ENCODE data around the gene SRRT.
"Not testable (repeated sequence)": the region's sequence is repeated elsewhere in the genome, so short reads cannot be mapped to it uniquely, and the experiment has no call there.

Gene SRRT

DNA sequence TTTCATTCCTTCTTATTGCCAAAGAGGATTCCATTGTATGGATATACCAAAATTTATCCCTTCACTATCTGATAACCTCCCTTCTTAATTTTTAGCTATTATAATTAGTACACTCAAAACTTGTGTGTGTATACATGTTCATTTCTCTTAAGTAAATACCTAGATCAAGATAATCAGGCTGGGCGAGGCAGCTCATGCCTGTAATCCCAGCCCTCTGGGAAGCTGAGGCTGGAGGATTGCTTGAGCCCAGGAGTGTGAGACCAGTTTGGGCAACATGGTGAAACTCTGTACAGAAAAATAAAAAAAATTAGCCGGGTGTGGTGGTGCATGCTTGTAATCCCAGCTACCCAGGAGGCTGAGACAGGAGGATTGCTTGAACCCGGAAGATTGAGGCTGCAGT lies 36.6 kb downstream of the SRRT start:
- no peak overlapping the region for H2AFZ ChIP-seq (ENCODE audit: low read length)
- no peak overlapping the region for H3K27ac ChIP-seq (ENCODE audit: low read depth, low read length, poor library complexity, severe bottlenecking)
- H3K4me2 ChIP-seq (ENCODE audit: low read length): no peak overlapping the region
- no peak for TF ChIP-seq EZH2 (IDR thresholded peaks at IDR 0.05; ENCODE audit: borderline replicate concordance, low read length)
- TF ChIP-seq, protein P1, sequence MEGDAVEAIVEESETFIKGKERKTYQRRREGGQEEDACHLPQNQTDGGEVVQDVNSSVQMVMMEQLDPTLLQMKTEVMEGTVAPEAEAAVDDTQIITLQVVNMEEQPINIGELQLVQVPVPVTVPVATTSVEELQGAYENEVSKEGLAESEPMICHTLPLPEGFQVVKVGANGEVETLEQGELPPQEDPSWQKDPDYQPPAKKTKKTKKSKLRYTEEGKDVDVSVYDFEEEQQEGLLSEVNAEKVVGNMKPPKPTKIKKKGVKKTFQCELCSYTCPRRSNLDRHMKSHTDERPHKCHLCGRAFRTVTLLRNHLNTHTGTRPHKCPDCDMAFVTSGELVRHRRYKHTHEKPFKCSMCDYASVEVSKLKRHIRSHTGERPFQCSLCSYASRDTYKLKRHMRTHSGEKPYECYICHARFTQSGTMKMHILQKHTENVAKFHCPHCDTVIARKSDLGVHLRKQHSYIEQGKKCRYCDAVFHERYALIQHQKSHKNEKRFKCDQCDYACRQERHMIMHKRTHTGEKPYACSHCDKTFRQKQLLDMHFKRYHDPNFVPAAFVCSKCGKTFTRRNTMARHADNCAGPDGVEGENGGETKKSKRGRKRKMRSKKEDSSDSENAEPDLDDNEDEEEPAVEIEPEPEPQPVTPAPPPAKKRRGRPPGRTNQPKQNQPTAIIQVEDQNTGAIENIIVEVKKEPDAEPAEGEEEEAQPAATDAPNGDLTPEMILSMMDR (IDR thresholded peaks at IDR 0.05; ENCODE audit: low read length): no peak
- H3K9ac ChIP-seq (ENCODE audit: low read length): no peak overlapping the region
- no peaks in the 10 kb centered on the region for H3K9me2 ChIP-seq (ENCODE audit: low read depth, low read length)
- H3F3A ChIP-seq (ENCODE audit: insufficient read depth, low read length): no peaks in the 10 kb centered on the region
- H3K27me3 ChIP-seq (ENCODE audit: insufficient read depth, low read length): no peaks in the 10 kb centered on the region; the same call in 1 of the 2 replicates
- no peaks in the 10 kb centered on the region for H3K36me3 ChIP-seq (ENCODE audit: insufficient read depth, low read length)
- no peaks in the 10 kb centered on the region for H4K20me1 ChIP-seq (ENCODE audit: insufficient read depth, low read length)
- H3K4me3 ChIP-seq (ENCODE audit: low read depth, low read length, poor library complexity, severe bottlenecking): no peak overlapping the region
- no peaks in the 10 kb centered on the region for H3K79me2 ChIP-seq (ENCODE audit: insufficient read depth, low read length)
- H3K9me3 ChIP-seq (ENCODE audit: low read length): peaks cover 3% of the 10 kb centered on the region; the same call in 1 of the 2 replicates
- H3K4me1 ChIP-seq (ENCODE audit: insufficient read depth, low read length, severe bottlenecking): no peaks in the 10 kb centered on the region

- TF ChIP-seq, protein P1 (IDR thresholded peaks at IDR 0.05; ENCODE audit: low read length): no peak
- no peak for TF ChIP-seq EZH2 (IDR thresholded peaks at IDR 0.05; ENCODE audit: borderline replicate concordance, low read length)
- no peaks in the 10 kb centered on the region for H3K9me3 ChIP-seq (ENCODE audit: low read length)
- no peak overlapping the region for H3K4me2 ChIP-seq (ENCODE audit: low read length)
- no peak overlapping the region for H2AFZ ChIP-seq (ENCODE audit: low read length)
- H3K4me1 ChIP-seq (ENCODE audit: insufficient read depth, low read length, severe bottlenecking): no peaks in the 10 kb centered on the region
- no peak overlapping the region for H3K4me3 ChIP-seq (ENCODE audit: low read depth, low read length, poor library complexity, severe bottlenecking)
- no peaks in the 10 kb centered on the region for H4K20me1 ChIP-seq (ENCODE audit: insufficient read depth, low read length)
- H3K27me3 ChIP-seq (ENCODE audit: insufficient read depth, low read length): no peaks in the 10 kb centered on the region
- no peaks in the 10 kb centered on the region for H3F3A ChIP-seq (ENCODE audit: insufficient read depth, low read length)
- no peak overlapping the region for H3K27ac ChIP-seq (ENCODE audit: low read depth, low read length, poor library complexity, severe bottlenecking)
- H3K9ac ChIP-seq (ENCODE audit: low read length): no peak overlapping the region
- H3K36me3 ChIP-seq (ENCODE audit: insufficient read depth, low read length): no peaks in the 10 kb centered on the region
- H3K79me2 ChIP-seq (ENCODE audit: insufficient read depth, low read length): no peaks in the 10 kb centered on the region
- no peaks in the 10 kb centered on the region for H3K9me2 ChIP-seq (ENCODE audit: low read depth, low read length)
Measured at GRCh38 chr7:100914208-100914878, 39.4 kb downstream of the SRRT start.

DNA sequence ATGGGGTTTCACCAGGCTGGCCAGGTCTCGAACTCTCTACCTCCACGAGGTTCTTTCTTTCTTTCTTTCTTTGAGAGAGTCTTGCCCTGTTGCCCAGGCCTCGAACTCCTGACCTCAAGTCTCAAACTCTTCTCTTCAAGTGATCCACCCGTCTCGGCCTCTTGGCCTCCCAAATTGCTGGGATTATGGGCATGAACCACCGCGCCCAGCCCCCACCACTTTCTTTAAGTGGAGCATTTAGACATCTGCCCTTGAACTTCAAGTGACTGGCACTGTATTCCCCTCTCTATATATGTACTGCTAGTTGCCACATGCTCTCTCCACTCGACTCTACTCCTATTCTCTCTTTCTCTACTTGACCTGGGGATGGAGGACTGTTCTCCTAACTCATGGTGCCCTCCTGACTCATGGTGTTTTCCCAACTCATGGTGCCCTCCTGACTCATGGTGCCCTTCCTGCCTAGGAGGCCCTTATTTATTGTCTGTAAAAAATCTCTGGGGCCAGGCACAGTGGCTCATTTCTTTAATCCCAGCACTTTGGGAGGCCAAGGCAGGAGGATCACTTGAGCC lies 40.1 kb downstream of the SRRT start:
- H4K20me1 ChIP-seq (ENCODE audit: insufficient read depth, low read length): no peaks in the 10 kb centered on the region
- no peak for TF ChIP-seq EZH2 (IDR thresholded peaks at IDR 0.05; ENCODE audit: borderline replicate concordance, low read length)
- TF ChIP-seq, protein P1 (IDR thresholded peaks at IDR 0.05; ENCODE audit: low read length): no peak
- no peaks in the 10 kb centered on the region for H3K79me2 ChIP-seq (ENCODE audit: insufficient read depth, low read length)
- no peaks in the 10 kb centered on the region for H3K9me3 ChIP-seq (ENCODE audit: low read length)
- H3K9me2 ChIP-seq (ENCODE audit: low read depth, low read length): no peaks in the 10 kb centered on the region
- H3K4me3 ChIP-seq (ENCODE audit: low read depth, low read length, poor library complexity, severe bottlenecking): no peak overlapping the region
- H3K9ac ChIP-seq (ENCODE audit: low read length): no peak overlapping the region
- no peaks in the 10 kb centered on the region for H3K36me3 ChIP-seq (ENCODE audit: insufficient read depth, low read length)
- H3K4me1 ChIP-seq (ENCODE audit: insufficient read depth, low read length, severe bottlenecking): no peaks in the 10 kb centered on the region
- no peaks in the 10 kb centered on the region for H3K27me3 ChIP-seq (ENCODE audit: insufficient read depth, low read length)
- H2AFZ ChIP-seq (ENCODE audit: low read length): no peak overlapping the region
- H3K27ac ChIP-seq (ENCODE audit: low read depth, low read length, poor library complexity, severe bottlenecking): no peak overlapping the region
- no peaks in the 10 kb centered on the region for H3F3A ChIP-seq (ENCODE audit: insufficient read depth, low read length)
- no peak overlapping the region for H3K4me2 ChIP-seq (ENCODE audit: low read length)

- not testable (repeated sequence) for H3K9ac ChIP-seq (ENCODE audit: low read length); H3K9me2 ChIP-seq (ENCODE audit: low read depth, low read length); H3K36me3 ChIP-seq (ENCODE audit: insufficient read depth, low read length); H3K4me2 ChIP-seq (ENCODE audit: low read length); H3K4me1 ChIP-seq (ENCODE audit: insufficient read depth, low read length, severe bottlenecking); H4K20me1 ChIP-seq (ENCODE audit: insufficient read depth, low read length); H3F3A ChIP-seq (ENCODE audit: insufficient read depth, low read length); H3K27ac ChIP-seq (ENCODE audit: low read depth, low read length, poor library complexity, severe bottlenecking); H3K4me3 ChIP-seq (ENCODE audit: low read depth, low read length, poor library complexity, severe bottlenecking); H2AFZ ChIP-seq (ENCODE audit: low read length); H3K27me3 ChIP-seq (ENCODE audit: insufficient read depth, low read length); H3K79me2 ChIP-seq (ENCODE audit: insufficient read depth, low read length); H3K9me3 ChIP-seq (ENCODE audit: low read length)
Measured at GRCh38 chr7:100919335-100919734, 44.4 kb downstream of the SRRT start.

DNA sequence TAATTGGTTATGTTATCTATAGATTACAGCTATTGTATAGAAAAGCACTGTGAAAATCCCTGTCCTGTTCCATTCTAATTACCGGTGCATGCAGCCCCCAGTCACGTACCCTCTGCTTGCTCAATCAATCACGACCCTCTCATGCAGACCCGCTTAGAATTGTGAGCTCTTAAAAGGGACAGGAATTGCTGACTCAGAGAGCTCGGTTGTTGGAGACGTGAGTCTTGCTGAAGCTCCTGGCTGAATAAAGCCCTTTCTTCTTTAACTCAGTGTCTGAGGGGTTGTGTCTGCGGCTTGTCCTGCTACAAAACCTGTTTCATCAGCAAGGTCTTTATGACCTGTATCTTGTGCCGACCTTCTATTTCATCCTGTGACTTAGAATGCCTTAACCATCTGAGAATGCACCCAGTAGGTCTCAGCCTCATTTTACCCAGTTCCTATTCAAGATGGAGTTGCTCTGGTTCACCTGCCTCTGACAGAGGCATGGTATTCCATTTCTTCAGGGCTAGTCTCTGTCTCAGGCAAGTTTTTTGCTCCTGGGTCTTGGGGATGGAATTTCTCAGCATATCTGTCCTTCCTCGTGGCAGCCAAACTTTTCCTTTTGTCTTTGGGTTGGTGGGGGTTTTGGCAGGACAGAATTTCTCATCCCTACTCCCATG lies 45.0 kb downstream of the SRRT start:
- not testable (repeated sequence) for H3K27me3 ChIP-seq (ENCODE audit: insufficient read depth, low read length); H3K36me3 ChIP-seq (ENCODE audit: insufficient read depth, low read length); H3K9me3 ChIP-seq (ENCODE audit: low read length); H2AFZ ChIP-seq (ENCODE audit: low read length); H3K9me2 ChIP-seq (ENCODE audit: low read depth, low read length); H3K27ac ChIP-seq (ENCODE audit: low read depth, low read length, poor library complexity, severe bottlenecking); H3K4me1 ChIP-seq (ENCODE audit: insufficient read depth, low read length, severe bottlenecking); H3K9ac ChIP-seq (ENCODE audit: low read length); H3K4me3 ChIP-seq (ENCODE audit: low read depth, low read length, poor library complexity, severe bottlenecking); H3F3A ChIP-seq (ENCODE audit: insufficient read depth, low read length); H3K79me2 ChIP-seq (ENCODE audit: insufficient read depth, low read length); H3K4me2 ChIP-seq (ENCODE audit: low read length); H4K20me1 ChIP-seq (ENCODE audit: insufficient read depth, low read length)

Measured in OCI-LY1 (cell line).